Thyroid gland (tissue), 4 donors: ENCODE results near the gene BEX2. TPM values are rescaled to one million over a fixed set of nuclear protein-coding genes. Genes with fewer than 3 reads are reported as not detected.
"Not testable (repeated sequence)": the region's sequence is repeated elsewhere in the genome, so short reads cannot be mapped to it uniquely, and the experiment has no call there.

Experiments
- DNase-seq, 2 donors: peaks; one replicate each; pipeline ENCODE4 v3.0.0-alpha.2; 2019
- H3K27ac ChIP-seq, 3 donors: fragments of 200-600 bp; sonication (generic); 1 replicate in 2 of 3; 2 replicates in 1 of 3; pipeline ENCODE4 v1.5.1; 2016 to 2019; ENCODE audit warnings: mild to moderate bottlenecking in 1 of 3, moderate library complexity in 1 of 3
- H3K27me3 ChIP-seq: fragments of 200-600 bp; sonication (generic); one replicate; pipeline ENCODE4 v1.5.1; 2019
- H3K36me3 ChIP-seq, 2 donors: fragments of 200-600 bp; sonication (generic); one replicate each; pipeline ENCODE4 v1.5.1; 2016 to 2019
- H3K4me1 ChIP-seq, 2 donors: fragments of 200-600 bp; sonication (generic); one replicate each; pipeline ENCODE4 v1.5.1; 2017 to 2019
- H3K4me3 ChIP-seq, 3 donors: fragments of 200-600 bp; sonication (generic); replicated peaks in 1 of 3; 1 replicate in 2 of 3; 2 replicates in 1 of 3; pipeline ENCODE4 v1.5.1; 2016; ENCODE audit warnings: mild to moderate bottlenecking in 1 of 3
- H3K9me3 ChIP-seq: fragments of 200-600 bp; sonication (generic); one replicate; pipeline ENCODE4 v1.5.1; 2017
- POLR2A ChIP-seq, 2 donors: fragments of 450-650 bp; IDR thresholded peaks; one replicate each; pipeline ENCODE4 v1.6.1; 2017; ENCODE audit warnings: antibody characterized with exemption in 2 of 2, mild to moderate bottlenecking in 2 of 2, moderate library complexity in 1 of 2
- WGBS, 2 donors: methylation state at CpG; one replicate each; pipeline ENCODE4 v1.1.5; 2017; 5-methylcytosine and 5-hydroxymethylcytosine counted together
- intact Hi-C: fragments of 100-400 bp; cut with DNase I; formaldehyde crosslinking; loops from one replicate; pipeline ENCODE4 v1.15.1; 2023
- total RNA-seq, 4 donors: library from RNA; depleted of rRNA; stranded (reverse); fragments of >200 nt; gene quantifications; one replicate each; pipeline ENCODE4 v1.2.3, GENCODE V29; 2016
- TF ChIP-seq, protein P1 (sequence below), 6 experiments: fragments of 200-600 bp in 3 of 6; fragments of 450-650 bp in 3 of 6; sonication (generic) in 3 of 6; IDR thresholded peaks; one replicate each; pipeline ENCODE4 v1.5.1; 2016 to 2019; ENCODE audit warnings: antibody characterized with exemption in 6 of 6, mild to moderate bottlenecking in 2 of 6, inconsistent platforms in 1 of 6, moderate library complexity in 1 of 6

The BEX2 gene
- total RNA-seq, 4 donors from 2014 or later = 91.4 to 113 (median 102) TPM

DNA sequence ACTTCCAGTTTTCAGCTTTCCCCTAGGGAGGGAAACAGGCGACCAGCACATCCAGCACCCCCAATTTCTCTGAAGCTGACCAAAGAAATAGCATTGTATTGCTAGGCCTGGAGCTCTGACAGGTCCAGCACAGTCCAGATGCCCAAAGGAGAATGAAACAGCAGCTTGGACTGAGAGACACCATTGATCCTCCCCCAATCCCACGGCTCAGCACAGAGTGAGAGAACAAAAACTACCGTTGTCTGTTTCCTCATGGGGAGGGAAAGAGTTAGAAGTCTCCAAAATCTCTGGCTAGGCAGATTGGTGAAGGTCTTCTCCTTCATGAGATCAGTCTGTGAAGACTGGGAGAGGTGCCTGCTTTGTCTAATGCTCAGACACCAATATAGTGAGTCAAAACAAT, 27.9 kb upstream of the BEX2 start:
- H3K36me3 ChIP-seq = no peaks in the 10 kb centered on the region
- H3K9me3 ChIP-seq = no peaks in the 10 kb centered on the region
- no peak overlapping the region for H3K4me3 ChIP-seq
- H3K27ac ChIP-seq = no peak overlapping the region
- 60 to 83% methylated on average over 1 to 3 of the region's 3 CpGs for WGBS, 2 donors
- TF ChIP-seq POLR2A (IDR thresholded peaks at IDR 0.05) = no peak
- TF ChIP-seq, protein P1, sequence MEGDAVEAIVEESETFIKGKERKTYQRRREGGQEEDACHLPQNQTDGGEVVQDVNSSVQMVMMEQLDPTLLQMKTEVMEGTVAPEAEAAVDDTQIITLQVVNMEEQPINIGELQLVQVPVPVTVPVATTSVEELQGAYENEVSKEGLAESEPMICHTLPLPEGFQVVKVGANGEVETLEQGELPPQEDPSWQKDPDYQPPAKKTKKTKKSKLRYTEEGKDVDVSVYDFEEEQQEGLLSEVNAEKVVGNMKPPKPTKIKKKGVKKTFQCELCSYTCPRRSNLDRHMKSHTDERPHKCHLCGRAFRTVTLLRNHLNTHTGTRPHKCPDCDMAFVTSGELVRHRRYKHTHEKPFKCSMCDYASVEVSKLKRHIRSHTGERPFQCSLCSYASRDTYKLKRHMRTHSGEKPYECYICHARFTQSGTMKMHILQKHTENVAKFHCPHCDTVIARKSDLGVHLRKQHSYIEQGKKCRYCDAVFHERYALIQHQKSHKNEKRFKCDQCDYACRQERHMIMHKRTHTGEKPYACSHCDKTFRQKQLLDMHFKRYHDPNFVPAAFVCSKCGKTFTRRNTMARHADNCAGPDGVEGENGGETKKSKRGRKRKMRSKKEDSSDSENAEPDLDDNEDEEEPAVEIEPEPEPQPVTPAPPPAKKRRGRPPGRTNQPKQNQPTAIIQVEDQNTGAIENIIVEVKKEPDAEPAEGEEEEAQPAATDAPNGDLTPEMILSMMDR (IDR thresholded peaks at IDR 0.05) = no peak
- intact Hi-C loops = no loop called here
- peaks cover 3% of the 10 kb centered on the region for H3K27me3 ChIP-seq
- DNase-seq = no peak
- no peaks in the 10 kb centered on the region for H3K4me1 ChIP-seq

DNA sequence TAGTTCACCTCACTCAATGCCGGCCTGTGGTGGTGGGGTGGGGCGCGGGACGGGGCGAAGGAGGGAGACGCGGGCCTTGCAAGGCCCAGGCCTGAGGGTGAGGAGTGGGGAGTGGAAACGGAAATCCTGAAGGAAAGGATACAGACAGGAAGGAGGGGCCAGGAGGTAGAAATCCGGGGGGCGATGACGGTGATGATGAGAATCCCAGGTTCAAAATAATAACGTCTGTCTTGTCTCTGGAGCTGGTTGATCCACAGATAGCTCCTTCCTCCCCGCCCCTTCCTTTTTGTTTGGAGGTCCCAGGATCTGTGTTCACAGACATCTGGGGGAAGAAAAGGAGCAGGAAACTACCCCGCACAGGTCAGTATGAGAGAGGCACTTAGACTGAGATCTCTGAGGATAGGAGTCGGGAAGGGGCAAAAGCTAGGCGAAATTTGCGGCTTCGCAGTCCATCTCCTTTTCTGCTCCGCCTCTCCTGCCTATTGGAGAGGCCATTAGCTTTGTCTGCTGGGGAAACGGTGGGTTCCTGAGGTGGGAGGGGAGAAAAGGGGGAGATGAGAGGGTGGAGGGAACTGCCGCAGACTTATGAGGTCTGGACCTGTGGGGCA, 20.0 kb upstream of the BEX2 start:
- no peak for DNase-seq
- H3K27me3 ChIP-seq = peaks cover 6% of the 10 kb centered on the region

DNA sequence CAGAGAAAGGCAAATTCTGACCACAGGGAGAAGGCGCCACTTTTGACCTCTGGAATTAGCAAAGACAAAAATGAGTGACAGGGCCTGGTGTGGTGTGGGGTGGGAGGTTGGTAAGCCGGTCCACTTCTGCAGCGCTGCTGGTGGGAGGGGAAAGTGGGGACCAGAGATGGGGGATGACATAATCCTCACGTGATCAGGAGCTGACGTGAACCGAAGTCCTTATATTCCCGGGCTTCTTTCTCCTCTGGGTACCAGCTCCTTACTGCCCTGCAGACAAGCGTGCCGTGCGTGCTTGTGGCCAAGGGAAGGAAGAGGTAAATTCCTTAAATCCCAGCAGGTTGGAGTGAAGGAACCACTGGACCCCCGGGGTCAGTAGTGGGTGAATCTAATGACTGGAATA, 19.2 kb upstream of the BEX2 start, which contains the start of gene TCEAL7:
Gene TCEAL7 (plus strand): TSS at position 249 of the 400 bp plus-strand sequence. CDS start 1,165 bp downstream, outside the sequence.
- intact Hi-C loops = no loop called here
- DNase-seq = no peak
- peaks cover 6% of the 10 kb centered on the region for H3K27me3 ChIP-seq
- H3K4me3 ChIP-seq = no peak within 1 kb of the TSS
- 38 to 52% methylated on average over 7 to 11 of the region's 11 CpGs for WGBS, 2 donors
- no peaks in the 10 kb centered on the region for H3K9me3 ChIP-seq
- H3K4me1 ChIP-seq = no peaks in the 10 kb centered on the region
- no peak within 1 kb of the TSS for H3K27ac ChIP-seq
- no peaks in the 10 kb centered on the region for H3K36me3 ChIP-seq
- TF ChIP-seq, protein P1 (IDR thresholded peaks at IDR 0.05) = no peak
- no peak for TF ChIP-seq POLR2A (IDR thresholded peaks at IDR 0.05)

More for the DNA sequence above, 20.0 kb upstream of the BEX2 start:
- Histone ChIP-seq H3K4me3 (no peak overlapping the region), H3K27ac (no peak overlapping the region), H3K36me3 (no peaks in the 10 kb centered on the region), H3K4me1 (no peaks in the 10 kb centered on the region), H3K9me3 (no peaks in the 10 kb centered on the region)
- WGBS, 2 donors = 22 to 23% methylated on average over 21 of the region's 21 CpGs
- intact Hi-C loops = no loop called here
- TF ChIP-seq POLR2A (IDR thresholded peaks at IDR 0.05) = no peak
- TF ChIP-seq, protein P1 (IDR thresholded peaks at IDR 0.05) = no peak

DNA sequence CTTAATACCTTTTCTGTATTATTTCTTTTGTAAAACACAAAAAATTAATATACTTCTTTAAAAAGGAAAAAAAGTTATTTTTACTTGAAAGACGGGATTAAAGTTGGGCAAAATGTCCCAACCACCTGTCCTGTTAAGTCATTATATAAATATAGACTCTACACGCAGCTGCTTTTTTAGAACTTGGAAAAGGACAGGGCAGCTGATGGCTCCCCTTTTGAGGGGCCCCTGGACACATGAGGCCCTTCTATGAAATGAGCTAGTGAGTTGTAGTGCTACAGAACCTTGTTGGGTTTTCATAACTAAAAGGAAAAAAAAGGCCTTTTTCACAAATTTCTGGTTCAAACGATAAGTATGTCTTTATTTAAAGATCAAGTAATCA, 600 bp upstream of the BEX2 start:
- DNase-seq = no peak
- Histone ChIP-seq H3K9me3 (no peaks in the 10 kb centered on the region), H3K27me3 (no peaks in the 10 kb centered on the region), H3K4me1 (no peaks in the 10 kb centered on the region), H3K36me3 (no peaks in the 10 kb centered on the region), H3K27ac (no peak overlapping the region), H3K4me3 (peak overlapping the region in 1 of 3 donors; percentile 44)
- TF ChIP-seq, protein P1 (IDR thresholded peaks at IDR 0.05) = no peak
- TF ChIP-seq POLR2A (IDR thresholded peaks at IDR 0.05) = no peak
- WGBS, 2 donors = 71 to 82% methylated on average over 3 of the region's 3 CpGs
- intact Hi-C loops = no loop called here

DNA sequence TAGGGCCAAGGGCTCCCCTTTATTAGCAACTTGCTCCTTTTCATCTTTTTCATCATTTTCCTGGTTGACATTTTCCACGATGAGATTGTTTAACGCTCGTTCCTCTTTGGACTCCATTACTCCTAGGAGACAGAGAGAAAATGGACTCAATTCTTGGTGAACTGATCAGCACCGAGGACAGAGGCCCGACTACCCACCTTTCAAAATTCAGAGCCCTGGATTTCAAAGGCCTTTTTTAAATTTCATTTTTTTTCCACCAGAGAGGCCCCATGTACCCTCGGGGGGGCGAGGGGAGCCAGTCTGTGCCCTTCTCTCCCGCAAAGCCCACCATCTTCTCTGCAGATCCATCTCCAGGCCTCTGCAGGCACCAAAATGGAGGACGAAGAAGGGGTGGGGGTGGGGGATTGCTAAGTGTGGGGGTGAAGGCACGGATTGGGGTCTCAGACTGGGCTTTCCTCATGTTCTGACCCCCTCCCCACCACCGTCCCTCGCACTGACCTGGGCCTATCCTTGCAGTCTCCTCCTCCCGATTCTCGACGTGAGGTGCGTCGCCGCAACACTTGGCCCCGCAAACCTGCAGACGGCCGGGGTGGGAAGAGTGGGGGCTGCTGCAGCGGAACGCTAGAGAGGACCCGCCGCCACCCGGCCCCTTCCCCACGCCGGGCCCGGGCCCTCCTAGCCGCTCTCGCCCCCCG, 783 bp downstream of the BEX2 start:
- Histone ChIP-seq H3K27ac (peak overlapping the region; percentile 73 to 83 (median 80)), H3K36me3 (no peaks in the 10 kb centered on the region), H3K4me3 (peak overlapping the region in 2 of 3 donors; percentile 44 to 60), H3K9me3 (no peaks in the 10 kb centered on the region), H3K27me3 (no peaks in the 10 kb centered on the region), H3K4me1 (no peaks in the 10 kb centered on the region)
- DNase-seq = peak in 1 of 2 donors; percentile 8
- TF ChIP-seq POLR2A (IDR thresholded peaks at IDR 0.05) = no peak
- TF ChIP-seq, protein P1 (IDR thresholded peaks at IDR 0.05) = no peak
- 37 to 49% methylated on average over 8 to 13 of the region's 32 CpGs for WGBS, 2 donors
- intact Hi-C loops = no loop called here

DNA sequence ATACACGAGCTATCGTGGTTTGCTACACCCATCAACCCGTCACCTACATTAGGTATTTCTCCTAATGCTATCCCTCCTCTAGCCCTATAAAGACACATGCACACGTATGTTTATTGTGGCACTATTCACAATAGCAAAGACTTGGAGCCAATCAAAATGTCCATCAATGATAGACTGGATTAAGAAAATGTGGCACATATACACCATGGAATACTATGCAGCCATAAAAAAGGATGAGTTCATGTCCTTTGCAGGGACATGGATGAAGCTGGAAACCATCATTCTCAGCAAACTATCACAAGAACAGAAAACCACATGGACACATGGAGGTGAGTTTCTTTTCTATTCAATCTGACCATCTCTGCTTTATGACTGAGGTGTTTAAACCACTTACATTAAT, 5.1 kb downstream of the BEX2 start:
- H3K9me3 ChIP-seq, H3K4me1 ChIP-seq, H3K27ac ChIP-seq, H3K27me3 ChIP-seq, H3K4me3 ChIP-seq, intact Hi-C loops, H3K36me3 ChIP-seq, DNase-seq: not testable (repeated sequence)
- 92 to 97% methylated on average over 4 of the region's 4 CpGs for WGBS, 2 donors
